Stimulated activated CD8-positive, alpha-beta memory T cell treated with anti-CD3 and anti-CD28 coated beads, Interleukin-7, amount 100 ng/mL, for 48 hours (primary cell): ENCODE results near the gene MVB12B.

Experiments
- DNase-seq, 2 donors: peaks; one replicate each; pipeline ENCODE4 v3.0.0-alpha.2; 2020; ENCODE audit warnings: low read depth in 1 of 2; ENCODE audit errors: extremely low read depth in 1 of 2

Gene MVB12B

GRCh38 chr9:126500600-126501382 lies 174.2 kb downstream of the MVB12B start:
- peak in 1 of 2 donors; percentile 43 for DNase-seq

- no peak for DNase-seq
Observed at GRCh38 chr9:126501383-126502331, 175.0 kb downstream of the MVB12B start.

- no peak for DNase-seq
Observed at GRCh38 chr9:126502417-126503332, 176.0 kb downstream of the MVB12B start.

GRCh38 chr9:126503333-126504085 lies 176.9 kb downstream of the MVB12B start:
- no peak for DNase-seq

GRCh38 chr9:126504086-126504976 lies 177.7 kb downstream of the MVB12B start:
- no peak for DNase-seq

GRCh38 chr9:126504977-126505455 lies 178.4 kb downstream of the MVB12B start:
- no peak for DNase-seq

GRCh38 chr9:126505697-126506346 lies 179.2 kb downstream of the MVB12B start:
- no peak for DNase-seq

- DNase-seq: no peak
Observed at GRCh38 chr9:126506361-126507317, 180.0 kb downstream of the MVB12B start.

- no peak for DNase-seq
Observed at GRCh38 chr9:126507318-126508109, 180.9 kb downstream of the MVB12B start.

GRCh38 chr9:126508171-126508591 lies 181.6 kb downstream of the MVB12B start:
- no peak for DNase-seq

- DNase-seq: no peak
Observed at GRCh38 chr9:126508928-126509327, 182.3 kb downstream of the MVB12B start.

GRCh38 chr9:126509718-126510117 lies 183.1 kb downstream of the MVB12B start:
- DNase-seq: no peak

GRCh38 chr9:126510564-126510963 lies 183.9 kb downstream of the MVB12B start:
- DNase-seq: no peak

- DNase-seq: no peak
Observed at GRCh38 chr9:126511411-126511810, 184.8 kb downstream of the MVB12B start.

GRCh38 chr9:126513159-126514036 lies 186.8 kb downstream of the MVB12B start:
- no peak for DNase-seq
